H9 (cell line): ENCODE results near the gene CRACR2B. TPM values are rescaled to one million over a fixed set of nuclear protein-coding genes. Genes with fewer than 3 reads are reported as not detected.

ENCODE experiments used
- DNase-seq: peaks from one replicate; pipeline ENCODE4 v3.0.0-alpha.2; 2017
- H2AFZ ChIP-seq: one replicate; pipeline ENCODE4 v1.6.1; 2013; ENCODE audit warnings: mild to moderate bottlenecking, low read length, control low read depth, moderate library complexity
- H2AK5ac ChIP-seq: 2 replicates; pipeline ENCODE4 v1.6.1; 2013; ENCODE audit warnings: low read length, control low read depth, mixed read lengths; ENCODE audit not compliant: insufficient read length
- H2BK120ac ChIP-seq: one replicate; pipeline ENCODE4 v1.6.1; 2013; ENCODE audit warnings: low read depth, mild to moderate bottlenecking, low read length, control low read depth, inconsistent platforms; ENCODE audit not compliant: poor library complexity, severe bottlenecking
- H2BK12ac ChIP-seq: 2 replicates; pipeline ENCODE4 v1.6.1; 2013; ENCODE audit warnings: low read length, control low read depth, mixed read lengths, low read depth; ENCODE audit not compliant: insufficient read length
- H2BK15ac ChIP-seq: 2 replicates; pipeline ENCODE4 v1.6.1; 2013; ENCODE audit warnings: low read depth, low read length, control low read depth
- H2BK20ac ChIP-seq: one replicate; pipeline ENCODE4 v1.6.1; 2013; ENCODE audit warnings: low read depth, mild to moderate bottlenecking, low read length, control low read depth, inconsistent platforms; ENCODE audit not compliant: poor library complexity, severe bottlenecking
- H2BK5ac ChIP-seq: 2 replicates; pipeline ENCODE4 v1.6.1; 2013; ENCODE audit warnings: low read length, control low read depth, mixed read lengths; ENCODE audit not compliant: insufficient read length
- H3K14ac ChIP-seq: 2 replicates; pipeline ENCODE4 v1.6.1; 2013; ENCODE audit warnings: low read length, control low read depth; ENCODE audit not compliant: insufficient read depth
- H3K18ac ChIP-seq: 2 replicates; pipeline ENCODE4 v1.6.1; 2013; ENCODE audit warnings: low read depth, mild to moderate bottlenecking, mixed read lengths, low read length, control low read depth; ENCODE audit not compliant: insufficient read length
- H3K23ac ChIP-seq: 2 replicates; pipeline ENCODE4 v1.6.1; 2013; ENCODE audit warnings: low read length, control low read depth, mixed read lengths, low read depth; ENCODE audit not compliant: insufficient read length
- H3K23me2 ChIP-seq: 2 replicates; pipeline ENCODE4 v1.6.1; 2013; ENCODE audit warnings: low read depth, mild to moderate bottlenecking, mixed read lengths, low read length, control low read depth; ENCODE audit not compliant: insufficient read length, poor library complexity, severe bottlenecking
- H3K27ac ChIP-seq: 2 replicates; pipeline ENCODE4 v1.5.1; 2013; ENCODE audit warnings: low read length, control low read depth, mixed read lengths, low read depth; ENCODE audit not compliant: insufficient read length
- H3K27me3 ChIP-seq: 2 replicates; pipeline ENCODE4 v1.6.1; 2013; ENCODE audit warnings: low read length, control low read depth, inconsistent platforms; ENCODE audit not compliant: insufficient read depth
- H3K4ac ChIP-seq: 2 replicates; pipeline ENCODE4 v1.6.1; 2013; ENCODE audit warnings: low read depth, mild to moderate bottlenecking, control low read depth, inconsistent platforms, low read length, moderate library complexity
- H3K4me1 ChIP-seq: 2 replicates; pipeline ENCODE4 v1.6.1; 2013; ENCODE audit warnings: low read length, control low read depth, inconsistent platforms; ENCODE audit not compliant: insufficient read depth
- H3K4me2 ChIP-seq: 2 replicates; pipeline ENCODE4 v1.6.1; 2013; ENCODE audit warnings: low read length, control low read depth, mixed read lengths; ENCODE audit not compliant: insufficient read length, insufficient read depth
- H3K56ac ChIP-seq: 2 replicates; pipeline ENCODE4 v1.6.1; 2013; ENCODE audit warnings: low read depth, mild to moderate bottlenecking, mixed read lengths, low read length, control low read depth; ENCODE audit not compliant: insufficient read length
- H3K79me1 ChIP-seq: 2 replicates; pipeline ENCODE4 v1.6.1; 2013; ENCODE audit warnings: low read depth, mild to moderate bottlenecking, moderate library complexity, low read length, control low read depth, inconsistent platforms; ENCODE audit not compliant: insufficient read depth, poor library complexity, severe bottlenecking
- H3K79me2 ChIP-seq: 2 replicates; pipeline ENCODE4 v1.6.1; 2013; ENCODE audit warnings: low read length, control low read depth, inconsistent platforms; ENCODE audit not compliant: insufficient read depth
- H3K9ac ChIP-seq: 2 replicates; pipeline ENCODE4 v1.6.1; 2013; ENCODE audit warnings: low read length, control low read depth, mixed read lengths; ENCODE audit not compliant: insufficient read length; ENCODE audit errors: extremely low read depth
- H3K9me3 ChIP-seq: one replicate; pipeline ENCODE4 v1.6.1; 2013; ENCODE audit warnings: low read depth, low read length, inconsistent platforms; ENCODE audit not compliant: control insufficient read depth
- H3T11ph ChIP-seq: one replicate; pipeline ENCODE4 v1.6.1; 2013; ENCODE audit warnings: mild to moderate bottlenecking, low read length, control low read depth, inconsistent platforms
- H4K20me1 ChIP-seq: one replicate; pipeline ENCODE4 v1.6.1; 2013; ENCODE audit not compliant: control insufficient read depth, insufficient read length, insufficient read depth
- H4K5ac ChIP-seq: 2 replicates; pipeline ENCODE4 v1.6.1; 2013; ENCODE audit warnings: low read depth, mild to moderate bottlenecking, mixed read lengths, low read length, control low read depth; ENCODE audit not compliant: insufficient read length
- H4K8ac ChIP-seq: replicated peaks from 2 replicates; pipeline ENCODE4 v1.6.1; 2013; ENCODE audit warnings: low read length, control low read depth, mixed read lengths, low read depth; ENCODE audit not compliant: insufficient read length
- H4K91ac ChIP-seq: 2 replicates; pipeline ENCODE4 v1.6.1; 2013; ENCODE audit warnings: low read depth, mild to moderate bottlenecking, moderate library complexity, mixed read lengths, low read length, control low read depth; ENCODE audit not compliant: insufficient read length
- H3K27ac Mint-ChIP-seq, 3 experiments: 2 replicates in 2 of 3; 3 replicates in 1 of 3; pipeline ENCODE4 v1.8.0; 2020 to 2021; ENCODE audit warnings: mixed read lengths in 3 of 3, mild to moderate bottlenecking in 1 of 3, moderate library complexity in 1 of 3
- H3K27me3 Mint-ChIP-seq: 2 replicates; pipeline ENCODE4 v1.8.0; 2021; ENCODE audit warnings: low read depth, mild to moderate bottlenecking, moderate library complexity, mixed read lengths
- H3K36me3 Mint-ChIP-seq, 3 experiments: 2 replicates in 2 of 3; 3 replicates in 1 of 3; pipeline ENCODE4 v1.8.0; 2020 to 2021; ENCODE audit warnings: low read depth in 3 of 3, mixed read lengths in 3 of 3; ENCODE audit not compliant: insufficient read depth in 1 of 3
- H3K4me1 Mint-ChIP-seq, 2 experiments: 2 replicates each; pipeline ENCODE4 v1.8.0; 2020; ENCODE audit warnings: mixed read lengths in 2 of 2
- H3K4me3 Mint-ChIP-seq, 2 experiments: 2 replicates in 1 of 2; 3 replicates in 1 of 2; pipeline ENCODE4 v1.8.0; 2020 to 2021; ENCODE audit warnings: mild to moderate bottlenecking in 2 of 2, mixed read lengths in 2 of 2, moderate library complexity in 1 of 2
- H3K9me3 Mint-ChIP-seq, 2 experiments: 2 replicates in 1 of 2; 3 replicates in 1 of 2; pipeline ENCODE4 v1.8.0; 2020; ENCODE audit warnings: mild to moderate bottlenecking in 2 of 2, mixed read lengths in 2 of 2, moderate library complexity in 1 of 2
- CTCF ChIP-seq: fragments of 200-600 bp; sonication (generic); conservative IDR thresholded peaks from 3 replicates; pipeline ENCODE4 v1.8.0; 2021; ENCODE audit warnings: antibody characterized with exemption, mild to moderate bottlenecking
- WGBS: extraction: QIAGEN DNeasy Blood & Tissue Kit; methylation state at CpG from one replicate; pipeline ENCODE4 v1.1.7; 2013; ENCODE audit warnings: missing lambda C conversion rate, low lambda C conversion rate, mixed read lengths; ENCODE audit not compliant: insufficient read length; ENCODE audit errors: extremely low coverage; 5-methylcytosine and 5-hydroxymethylcytosine counted together
- total RNA-seq: library from RNA; stranded (reverse); gene quantifications from 2 replicates; pipeline ENCODE4 v1.2.1, GENCODE V29; 2021

Gene CRACR2B
- total RNA-seq, 1 experiment from 2014 or later, result 29.0 TPM

GRCh38 chr11:802693-803466 lies 24.8 kb upstream of the CRACR2B start:
- Histone ChIP-seq H3K27me3 (no peaks in the 10 kb centered on the region), H3K18ac (no peak overlapping the region), H3K4ac (no peak overlapping the region), H3K79me1 (no peaks in the 10 kb centered on the region), H2AFZ (no peak overlapping the region), H2BK15ac (no peak overlapping the region), H3K27ac (no peak overlapping the region), H3K14ac (no peak overlapping the region), H2AK5ac (no peak overlapping the region), H2BK12ac (no peak overlapping the region), H2BK5ac (no peak overlapping the region), H2BK20ac (no peak overlapping the region), H4K20me1 (no peaks in the 10 kb centered on the region), H4K91ac (no peak overlapping the region), H3K4me2 (no peak overlapping the region), H3K23me2 (peaks cover 7% of the 10 kb centered on the region), H3K23ac (no peak overlapping the region), H3K79me2 (no peaks in the 10 kb centered on the region), H4K8ac (no peak overlapping the region), H2BK120ac (no peak overlapping the region), H3K9ac (no peak overlapping the region), H3K56ac (no peak overlapping the region), H3K4me1 (no peaks in the 10 kb centered on the region), H3K9me3 (no peaks in the 10 kb centered on the region), H4K5ac (no peak overlapping the region), H3T11ph (no peak overlapping the region)
- peaks cover 7 to 11% of the 10 kb centered on the region in 2 experiments for H3K4me1 Mint-ChIP-seq
- peak overlapping the region in 1 of 3 experiments; percentile 35; a peak in 1 of 7 replicates for H3K27ac Mint-ChIP-seq
- no peak overlapping the region for H3K4me3 Mint-ChIP-seq
- TF ChIP-seq CTCF, result no peak
- no peak for DNase-seq
- no CpG with 5 or more reads among the region's 28 CpGs for WGBS
- H3K27me3 Mint-ChIP-seq, result no peaks in the 10 kb centered on the region
- H3K36me3 Mint-ChIP-seq, result peaks cover under 1 to 8% (median 8%) of the 10 kb centered on the region in 3 experiments; a peak in 5 of 7 replicates
- no peaks in the 10 kb centered on the region for H3K9me3 Mint-ChIP-seq
